B cell (primary cell): ENCODE data around the gene CTXND1. TPM values are rescaled to one million over a fixed set of nuclear protein-coding genes. Genes with fewer than 3 reads are reported as not detected.

Experiments
- ATAC-seq: fragments of 200-7000 bp; cut with Tn5 transposase; one replicate; pipeline ENCODE4 v1.10.0; 2021; ENCODE audit warnings: low read depth, mild to moderate bottlenecking, moderate number of reproducible peaks, moderate library complexity
- CTCF ChIA-PET: fragments of 350-600 bp; sonication (Branson Sonifier 250); formaldehyde crosslinking; loops from one replicate; lab custom pipeline; 2021; ENCODE audit warnings: antibody characterized with exemption, inconsistent platforms; lab: Charles Lee
- POLR2A ChIA-PET: fragments of 350-600 bp; sonication (Branson Sonifier 250); formaldehyde crosslinking; loops from one replicate; lab custom pipeline; 2021; ENCODE audit warnings: antibody characterized with exemption; lab: Charles Lee
- DNase-seq: peaks from one replicate; pipeline ENCODE4 v3.0.0; 2013
- H2AFZ ChIP-seq: 2 replicates; pipeline ENCODE4 v1.6.1; 2012; ENCODE audit warnings: mild to moderate bottlenecking, low read depth, low read length; ENCODE audit not compliant: insufficient read depth, poor library complexity, severe bottlenecking
- H3K27ac ChIP-seq, 2 donors: 1 replicate in 1 of 2; 2 replicates in 1 of 2; pipeline ENCODE4 v1.5.1; 2012 to 2013; ENCODE audit warnings: low read length in 2 of 2, mild to moderate bottlenecking in 2 of 2, moderate library complexity in 1 of 2
- H3K27me3 ChIP-seq, 4 experiments: fragments of 200-600 bp in 1 of 4; sonication (generic) in 1 of 4; replicated peaks in 1 of 4; 1 replicate in 2 of 4; 2 replicates in 2 of 4; pipeline versions ENCODE4 v1.6.1 to v1.7.0; 2013 to 2016; ENCODE audit warnings: low read length in 3 of 4, mild to moderate bottlenecking in 2 of 4, mixed read lengths in 1 of 4, moderate library complexity in 1 of 4; ENCODE audit not compliant: insufficient read depth in 4 of 4, control insufficient read depth in 3 of 4; ENCODE audit errors: control extremely low read depth in 1 of 4
- H3K36me3 ChIP-seq, 2 experiments: replicated peaks in 1 of 2; 1 replicate in 1 of 2; 2 replicates in 1 of 2; pipeline versions ENCODE4 v1.6.1 to v1.7.1; 2013; ENCODE audit warnings: low read length in 1 of 2; ENCODE audit not compliant: insufficient read depth in 2 of 2, control insufficient read depth in 1 of 2; ENCODE audit errors: control extremely low read depth in 1 of 2, extremely low read depth in 1 of 2
- H3K4me1 ChIP-seq, 2 donors: fragments of 200-600 bp in 1 of 2; sonication (generic) in 1 of 2; 1 replicate in 1 of 2; 2 replicates in 1 of 2; pipeline versions ENCODE4 v1.5.1 to v1.6.1; 2013 to 2017; ENCODE audit warnings: low read length in 2 of 2; ENCODE audit not compliant: control insufficient read depth in 2 of 2, insufficient read depth in 2 of 2
- H3K4me2 ChIP-seq: replicated peaks from 2 replicates; pipeline ENCODE3; 2012; ENCODE audit warnings: mild to moderate bottlenecking, low read depth, low read length; ENCODE audit not compliant: poor library complexity, severe bottlenecking
- H3K4me3 ChIP-seq, 5 experiments: fragments of 200-600 bp in 1 of 5; sonication (generic) in 1 of 5; 1 replicate in 3 of 5; 2 replicates in 2 of 5; pipeline versions ENCODE4 v1.5.1 to v1.7.0; 2011 to 2016; ENCODE audit warnings: low read length in 4 of 5, mild to moderate bottlenecking in 4 of 5, low read depth in 2 of 5, control low read depth in 1 of 5, moderate library complexity in 1 of 5; ENCODE audit not compliant: insufficient read depth in 1 of 5; ENCODE audit errors: control extremely low read depth in 1 of 5, extremely low read depth in 1 of 5
- H3K79me2 ChIP-seq: fragments of 200-600 bp; sonication (generic); one replicate; pipeline ENCODE4 v1.6.0; 2016; ENCODE audit warnings: low read length; ENCODE audit not compliant: control insufficient read depth, insufficient read depth
- H3K9ac ChIP-seq: fragments of 200-600 bp; sonication (generic); 2 replicates; pipeline ENCODE4 v1.6.1; 2017; ENCODE audit warnings: mild to moderate bottlenecking, low read length, moderate library complexity
- H3K9me3 ChIP-seq, 3 donors: one replicate each; pipeline versions ENCODE4 v1.6.1 to v1.7.1; 2013; ENCODE audit warnings: low read length in 2 of 3; ENCODE audit not compliant: control insufficient read depth in 2 of 3, insufficient read depth in 1 of 3; ENCODE audit errors: control extremely low read depth in 1 of 3
- H4K20me1 ChIP-seq: 2 replicates; pipeline ENCODE4 v1.6.0; 2012; ENCODE audit warnings: mild to moderate bottlenecking, low read length; ENCODE audit not compliant: insufficient read depth, control insufficient read depth, poor library complexity, severe bottlenecking
- H3K27ac Mint-ChIP-seq: one replicate; pipeline ENCODE4 v1.8.0; 2021; ENCODE audit warnings: mixed read lengths
- H3K27me3 Mint-ChIP-seq: one replicate; pipeline ENCODE4 v1.8.0; 2021; ENCODE audit warnings: mixed read lengths
- H3K4me1 Mint-ChIP-seq: one replicate; pipeline ENCODE4 v1.8.0; 2021; ENCODE audit warnings: mixed read lengths
- H3K4me3 Mint-ChIP-seq: one replicate; pipeline ENCODE4 v1.8.0; 2021; ENCODE audit warnings: mixed read lengths
- H3K9me3 Mint-ChIP-seq: one replicate; pipeline ENCODE4 v1.8.0; 2022; ENCODE audit warnings: mixed read lengths; ENCODE audit not compliant: insufficient read depth
- EZH2 ChIP-seq: IDR thresholded peaks from 2 replicates; pipeline ENCODE4 v1.6.1; 2012; ENCODE audit warnings: borderline replicate concordance, low read depth, mild to moderate bottlenecking, moderate library complexity, low read length; ENCODE audit not compliant: insufficient read depth, poor library complexity, severe bottlenecking
- WGBS: methylation state at CpG from one replicate; pipeline ENCODE4 v1.1.5; 2013; ENCODE audit warnings: missing lambda C conversion rate; ENCODE audit not compliant: insufficient coverage; 5-methylcytosine and 5-hydroxymethylcytosine counted together
- intact Hi-C: fragments of 100-400 bp; cut with micrococcal nuclease; formaldehyde crosslinking; loops from one replicate; pipeline ENCODE4 v1.10.0; 2022
- polyA plus RNA-seq: library from polyadenylated mRNA; depleted of rRNA; stranded (reverse); fragments of >200 nt; gene quantifications from 2 replicates; pipeline ENCODE4 v1.2.3, GENCODE V29; 2012
- total RNA-seq, 2 donors: library from RNA; stranded (reverse); fragments of 120-200 nt in 1 of 2; gene quantifications; 1 replicate in 1 of 2; 2 replicates in 1 of 2; pipeline versions ENCODE4 v1.2.3 to v1.2.4, GENCODE V29; 2013 to 2022
- TF ChIP-seq, protein P1 (sequence below): fragments of 200-600 bp; IDR thresholded peaks from one replicate; pipeline ENCODE4 v1.8.0; 2022; ENCODE audit warnings: antibody characterized with exemption, mild to moderate bottlenecking

CTXND1 gene
- total and polyA plus RNA-seq, 2 donors (not counting 1 experiment from before 2014, with no cell fraction given): not detected

DNA sequence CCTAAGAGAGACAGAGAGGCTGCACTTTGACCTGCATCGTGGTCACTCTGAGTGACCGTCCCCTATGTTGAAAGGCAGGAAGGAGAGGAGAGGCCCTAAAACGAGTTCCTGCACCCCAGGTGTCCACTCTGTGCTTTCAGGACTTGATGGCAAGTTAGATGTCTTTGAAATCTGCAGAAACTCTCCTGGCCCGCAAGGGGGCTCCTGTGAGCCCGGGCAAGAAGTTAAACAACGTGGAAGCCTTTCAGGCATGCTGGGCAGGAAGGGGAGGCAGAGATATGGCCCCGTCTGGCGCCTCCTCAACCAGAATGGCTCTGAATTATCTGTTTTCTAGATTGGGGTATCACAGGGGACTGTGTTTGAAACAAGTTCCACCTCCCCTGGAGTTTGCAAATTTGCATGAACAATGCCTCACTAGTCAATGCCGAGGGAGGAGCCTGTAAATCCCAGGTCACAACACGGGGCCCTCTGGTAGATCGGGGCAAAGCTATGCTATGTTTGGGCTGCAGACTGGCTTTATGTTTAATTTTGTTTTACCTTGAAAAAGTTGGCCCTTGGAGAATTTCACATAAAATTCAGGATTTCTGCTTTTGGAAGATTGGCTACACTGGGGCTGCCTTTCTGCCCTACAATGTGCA lies 9.8 kb downstream of the CTXND1 start:
- Histone ChIP-seq H3K4me1 (no peaks in the 10 kb centered on the region), H3K9me3 (peaks cover 0 to 5% (median 0%) of the 10 kb centered on the region in 3 donors), H3K4me3 (no peak overlapping the region), H3K27ac (no peak overlapping the region), H3K36me3 (no peaks in the 10 kb centered on the region), H3K27me3 (peaks cover 0 to 10% (median 2%) of the 10 kb centered on the region in 4 experiments), H3K9ac (no peak overlapping the region), H2AFZ (no peak overlapping the region), H3K4me2 (no peak overlapping the region), H4K20me1 (no peaks in the 10 kb centered on the region), H3K79me2 (no peaks in the 10 kb centered on the region)
- WGBS: 37% methylated on average over 8 of the region's 11 CpGs
- ATAC-seq (no peak), DNase-seq (no peak)
- intact Hi-C loops: no loop called here
- Mint-ChIP-seq H3K9me3 (no peaks in the 10 kb centered on the region), H3K27me3 (peaks cover 32% of the 10 kb centered on the region), H3K27ac (no peak overlapping the region), H3K4me1 (peaks cover 5% of the 10 kb centered on the region), H3K4me3 (no peak overlapping the region)
- POLR2A ChIA-PET: no interaction called here
- TF ChIP-seq EZH2: no peak
- TF ChIP-seq, protein P1, sequence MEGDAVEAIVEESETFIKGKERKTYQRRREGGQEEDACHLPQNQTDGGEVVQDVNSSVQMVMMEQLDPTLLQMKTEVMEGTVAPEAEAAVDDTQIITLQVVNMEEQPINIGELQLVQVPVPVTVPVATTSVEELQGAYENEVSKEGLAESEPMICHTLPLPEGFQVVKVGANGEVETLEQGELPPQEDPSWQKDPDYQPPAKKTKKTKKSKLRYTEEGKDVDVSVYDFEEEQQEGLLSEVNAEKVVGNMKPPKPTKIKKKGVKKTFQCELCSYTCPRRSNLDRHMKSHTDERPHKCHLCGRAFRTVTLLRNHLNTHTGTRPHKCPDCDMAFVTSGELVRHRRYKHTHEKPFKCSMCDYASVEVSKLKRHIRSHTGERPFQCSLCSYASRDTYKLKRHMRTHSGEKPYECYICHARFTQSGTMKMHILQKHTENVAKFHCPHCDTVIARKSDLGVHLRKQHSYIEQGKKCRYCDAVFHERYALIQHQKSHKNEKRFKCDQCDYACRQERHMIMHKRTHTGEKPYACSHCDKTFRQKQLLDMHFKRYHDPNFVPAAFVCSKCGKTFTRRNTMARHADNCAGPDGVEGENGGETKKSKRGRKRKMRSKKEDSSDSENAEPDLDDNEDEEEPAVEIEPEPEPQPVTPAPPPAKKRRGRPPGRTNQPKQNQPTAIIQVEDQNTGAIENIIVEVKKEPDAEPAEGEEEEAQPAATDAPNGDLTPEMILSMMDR: peak; percentile 29
- CTCF ChIA-PET: interaction anchor here (1.3 kb wide), 1 partner anchor 9 kb away, joined by 3 read pairs; no protein-coding TSS in a partner anchor

DNA sequence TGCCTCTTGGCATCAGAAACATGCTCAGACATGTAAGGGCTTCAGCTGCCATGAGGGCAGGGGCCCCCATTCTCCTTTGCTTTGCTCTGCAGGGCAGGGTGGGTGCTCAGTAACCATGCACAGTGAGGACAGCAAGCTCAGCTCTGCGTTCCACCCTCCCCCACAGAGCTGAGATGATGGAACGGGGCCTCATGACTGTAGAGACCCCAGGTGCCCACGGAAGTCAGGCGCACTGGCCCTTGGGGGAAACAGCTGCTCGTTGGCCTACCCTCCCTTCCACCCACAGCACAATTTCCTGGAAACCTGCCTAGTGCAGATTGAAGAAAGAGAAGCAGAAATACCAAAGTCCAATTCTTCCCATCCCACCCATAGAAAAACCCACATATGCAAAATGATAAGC lies 10.5 kb downstream of the CTXND1 start:
- H3K27me3 Mint-ChIP-seq: peaks cover 32% of the 10 kb centered on the region
- Histone ChIP-seq H3K9ac (no peak overlapping the region), H4K20me1 (no peaks in the 10 kb centered on the region), H3K36me3 (no peaks in the 10 kb centered on the region), H3K4me2 (no peak overlapping the region), H3K27ac (no peak overlapping the region), H3K27me3 (peaks cover 0 to 10% (median 2%) of the 10 kb centered on the region in 4 experiments), H3K9me3 (peaks cover 0 to 5% (median 0%) of the 10 kb centered on the region in 3 donors), H3K4me1 (no peaks in the 10 kb centered on the region), H2AFZ (no peak overlapping the region), H3K79me2 (no peaks in the 10 kb centered on the region), H3K4me3 (no peak overlapping the region)
- peaks cover 5% of the 10 kb centered on the region for H3K4me1 Mint-ChIP-seq
- WGBS: 0% methylated on average over 5 of the region's 5 CpGs
- TF ChIP-seq, protein P1: no peak
- TF ChIP-seq EZH2: no peak
- intact Hi-C loops: no loop called here
- ChIA-PET POLR2A (no interaction called here), CTCF (no interaction called here)
- ATAC-seq (no peak), DNase-seq (no peak)
- no peak overlapping the region for H3K4me3 Mint-ChIP-seq
- no peak overlapping the region for H3K27ac Mint-ChIP-seq
- H3K9me3 Mint-ChIP-seq: no peaks in the 10 kb centered on the region
